ENCODE results near the gene BRD3OS. TPM values are rescaled to one million over a fixed set of nuclear protein-coding genes. Genes with fewer than 3 reads are reported as not detected.

BRD3OS gene
- total and polyA plus RNA-seq, 2 of the 13 experiments (the other 11 are each of a cell fraction or from before 2014, with no cell fraction given) = 4.9 to 5.7 TPM

GRCh38 chr9:134057751-134058701 lies 32.7 kb downstream of the BRD3OS start (continued):
- TF ChIP-seq FOXO4 (CRISPR knock-in tag; conservative IDR thresholded peaks at IDR 0.05) (no peak), ZNF367 (CRISPR knock-in tag; IDR thresholded peaks at IDR 0.05; ENCODE audit: borderline replicate concordance) (no peak), RBM22 (optimal IDR thresholded peaks at IDR 0.05; ENCODE audit: low read length) (no peak), ARNT2 (CRISPR knock-in tag; IDR thresholded peaks at IDR 0.05; ENCODE audit: low read depth) (0 out of 2 replicates have a peak, but pooled peaks have one; percentile 44), NFIC (IDR thresholded peaks at IDR 0.05; ENCODE audit: low read length) (no peak), MLXIP (CRISPR knock-in tag; IDR thresholded peaks at IDR 0.05; ENCODE audit: borderline replicate concordance) (no peak), ZNF644 (CRISPR knock-in tag; IDR thresholded peaks at IDR 0.05; ENCODE audit: low read depth) (peak; percentile 76; the same call in 1 of the 2 replicates), ZNF274 (CRISPR knock-in tag; IDR thresholded peaks at IDR 0.05) (peak; percentile 15; the same call in 1 of the 2 replicates), MZF1 (CRISPR knock-in tag; IDR thresholded peaks at IDR 0.05; ENCODE audit: borderline replicate concordance) (no peak), NFRKB (IDR thresholded peaks at IDR 0.05) (no peak), ATF7-NPFF (CRISPR knock-in tag; IDR thresholded peaks at IDR 0.05; ENCODE audit: low read depth) (peak; percentile 47; the same call in 1 of the 2 replicates), ZNF562 (CRISPR knock-in tag; IDR thresholded peaks at IDR 0.05; ENCODE audit: borderline replicate concordance) (no peak), KAT8 (CRISPR knock-in tag; IDR thresholded peaks at IDR 0.05) (0 out of 2 replicates have a peak, but pooled peaks have one; percentile 50), FOXJ3 (CRISPR knock-in tag; IDR thresholded peaks at IDR 0.05; ENCODE audit: borderline replicate concordance) (peak; percentile 62; the same call in 1 of the 2 replicates), CHD2 (IDR thresholded peaks at IDR 0.05; ENCODE audit: low read depth, low read length) (no peak), BRCA1 (CRISPR knock-in tag; IDR thresholded peaks at IDR 0.05) (no peak), ZNF574 (CRISPR knock-in tag; IDR thresholded peaks at IDR 0.05) (peak; percentile 80), ARID5B (CRISPR knock-in tag; IDR thresholded peaks at IDR 0.05) (peak; percentile 76)
